NCI-H1694 treated with DMSO at 0.1 percent for 48 hours (cell line): ENCODE results near the gene C7orf57.
"Not testable (repeated sequence)": the region's sequence is repeated elsewhere in the genome, so short reads cannot be mapped to it uniquely, and the experiment has no call there.

Source experiments
- DNase-seq: peaks from one replicate; lab custom pipeline; 2025; lab: John Stamatoyannopoulos, UW

Gene C7orf57

DNA sequence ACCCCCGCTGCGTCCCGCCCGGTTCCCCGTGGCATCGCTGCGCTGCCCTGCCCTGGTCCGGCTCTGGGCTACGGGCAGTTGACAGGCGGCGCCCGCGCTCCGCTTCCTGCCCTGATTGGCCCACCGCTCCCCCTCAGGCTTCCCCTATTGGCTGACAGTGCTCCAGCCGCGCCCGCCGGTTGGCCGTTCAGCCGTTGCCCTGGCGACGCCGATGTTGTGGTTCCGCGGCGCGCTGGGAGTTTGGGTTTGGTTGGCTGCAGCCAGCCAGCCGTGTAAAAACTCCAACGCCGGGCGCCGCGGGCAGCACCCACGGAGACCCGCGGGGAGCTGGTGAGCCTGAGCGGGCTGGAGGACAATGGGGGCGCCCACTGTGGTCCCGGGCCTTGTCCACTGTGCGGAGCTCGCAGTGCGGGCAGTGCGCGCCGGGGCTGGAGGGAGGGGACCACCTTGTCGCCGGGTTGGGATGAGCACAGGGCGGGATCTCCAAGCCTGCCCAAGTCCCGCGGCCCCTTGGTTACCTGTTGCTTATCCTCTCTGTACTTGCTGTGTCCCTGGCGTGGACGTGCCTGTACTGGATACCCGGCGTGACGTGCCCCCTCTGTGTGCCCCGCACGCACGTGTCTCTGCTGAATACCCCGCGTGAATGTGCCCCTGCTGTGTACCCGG lies at the start of gene C7orf57:
Gene C7orf57 (plus strand): TSS at position 243 of the 666 bp plus-strand sequence. CDS start 766 bp downstream, outside the sequence.
- DNase-seq = no peak

DNA sequence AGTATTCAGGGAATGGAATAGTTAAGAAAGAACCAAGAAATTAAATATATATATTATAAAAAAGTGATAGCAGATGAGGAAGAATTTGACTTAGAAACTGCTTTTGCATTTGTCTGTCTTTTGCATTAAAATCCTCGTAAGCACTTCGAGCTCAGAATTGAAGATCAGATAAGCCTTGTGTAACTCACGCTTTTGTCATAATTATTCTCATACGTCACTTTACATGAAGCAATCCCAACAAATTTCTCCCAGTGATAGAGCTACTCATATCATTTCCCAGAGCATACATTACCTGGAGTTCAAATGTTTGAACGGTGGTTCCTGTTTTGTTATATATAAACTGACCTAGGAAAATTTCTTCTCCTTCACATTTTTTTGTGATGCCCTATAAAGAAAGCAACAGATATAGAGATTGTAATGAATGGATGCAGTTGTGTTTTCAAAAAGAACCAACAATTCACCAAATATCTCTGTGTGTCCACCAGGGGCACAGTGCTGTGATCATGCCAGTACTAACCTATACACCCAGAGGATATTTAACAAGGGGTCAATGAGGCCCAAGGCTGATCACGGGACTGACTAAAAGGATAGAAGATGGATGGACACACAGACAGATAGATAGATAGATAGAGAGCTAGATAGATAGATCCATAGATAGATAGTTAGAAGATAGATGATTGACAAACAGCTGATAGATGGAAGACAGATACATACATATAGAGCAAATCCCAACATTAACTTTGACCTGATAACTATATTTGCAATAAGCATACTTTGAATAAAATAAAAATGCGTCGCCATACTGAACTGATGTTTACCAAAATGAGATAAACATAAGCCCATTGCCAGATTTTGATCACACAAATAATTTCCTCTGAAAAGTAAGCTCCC lies 46.6 kb upstream of the C7orf57 start:
- no peak for DNase-seq

GRCh38 chr7:47989607-47990400 lies 45.5 kb upstream of the C7orf57 start:
- DNase-seq = not testable (repeated sequence)

DNA sequence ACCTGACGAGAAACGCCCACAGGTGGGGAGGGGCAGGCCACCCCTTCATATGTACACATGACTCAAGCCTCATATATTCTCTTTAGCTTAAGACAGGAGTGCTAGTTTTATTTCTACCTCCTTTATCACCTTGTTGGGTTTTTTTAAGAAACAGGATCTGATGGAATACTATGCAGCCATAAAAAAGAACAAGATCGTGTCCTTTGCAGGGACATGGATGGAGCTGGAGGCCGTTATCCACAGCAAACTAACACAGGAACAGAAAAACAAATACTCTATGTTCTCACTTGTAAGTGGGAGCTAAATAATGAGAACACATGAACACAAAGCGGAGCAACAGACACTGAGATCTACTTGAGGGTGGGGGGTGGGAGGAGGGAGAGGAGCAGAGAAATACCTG lies 44.8 kb upstream of the C7orf57 start:
- DNase-seq = no peak

GRCh38 chr7:47991270-47991669 lies 44.1 kb upstream of the C7orf57 start:
- no peak for DNase-seq

DNA sequence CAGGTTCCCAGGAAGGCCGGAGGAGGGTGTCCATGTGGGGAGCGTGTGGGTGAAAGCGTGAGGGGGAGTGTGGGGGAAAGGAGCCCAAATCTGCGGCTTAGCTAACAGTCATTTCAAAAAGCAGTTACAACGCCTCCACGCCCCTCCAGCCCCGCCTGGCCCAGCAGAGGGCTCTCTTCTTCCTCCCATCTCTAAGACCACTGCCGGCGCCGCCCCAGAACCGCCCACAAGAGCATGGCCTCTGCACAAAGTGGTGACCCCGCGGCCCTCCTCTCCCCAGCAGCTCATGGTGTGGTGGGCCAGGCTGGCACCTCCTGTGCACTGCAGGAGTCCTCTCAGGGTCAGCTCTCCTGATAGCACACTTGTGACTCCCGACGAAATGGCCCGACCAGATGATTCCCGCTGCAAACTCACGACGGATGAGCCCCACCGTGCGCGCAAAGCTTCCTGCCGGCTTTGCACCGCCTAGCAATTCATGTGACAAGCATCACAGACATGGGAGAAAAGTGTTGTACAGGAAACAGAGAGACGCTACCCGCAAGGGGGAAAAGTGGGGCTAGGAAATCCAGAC lies 43.5 kb upstream of the C7orf57 start:
- DNase-seq = peak; percentile 13

- no peak for DNase-seq
Measured at GRCh38 chr7:47992446-47992845, 42.9 kb upstream of the C7orf57 start.

DNA sequence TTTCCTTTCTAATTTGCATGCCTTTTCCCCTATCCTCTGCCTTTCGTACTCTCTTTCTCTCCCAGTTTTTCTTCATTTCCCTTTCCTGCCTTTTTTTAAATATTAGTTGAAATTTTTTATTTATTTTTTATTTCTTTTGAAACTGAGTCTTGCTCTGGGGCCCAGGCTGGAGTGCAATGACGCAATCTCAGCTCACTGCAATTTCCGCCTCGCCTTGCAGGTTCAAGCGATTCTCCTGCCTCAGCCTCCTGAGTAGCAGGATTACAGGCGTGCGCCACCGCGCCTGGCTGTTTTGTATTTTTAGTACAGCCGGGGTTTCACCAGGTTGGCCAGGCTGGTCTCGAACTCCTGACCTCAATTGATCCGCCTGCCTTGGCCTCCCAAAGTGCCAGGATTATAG lies 35.9 kb upstream of the C7orf57 start:
- DNase-seq = no peak

- DNase-seq = not testable (repeated sequence)
Measured at GRCh38 chr7:48000164-48000563, 35.2 kb upstream of the C7orf57 start.

DNA sequence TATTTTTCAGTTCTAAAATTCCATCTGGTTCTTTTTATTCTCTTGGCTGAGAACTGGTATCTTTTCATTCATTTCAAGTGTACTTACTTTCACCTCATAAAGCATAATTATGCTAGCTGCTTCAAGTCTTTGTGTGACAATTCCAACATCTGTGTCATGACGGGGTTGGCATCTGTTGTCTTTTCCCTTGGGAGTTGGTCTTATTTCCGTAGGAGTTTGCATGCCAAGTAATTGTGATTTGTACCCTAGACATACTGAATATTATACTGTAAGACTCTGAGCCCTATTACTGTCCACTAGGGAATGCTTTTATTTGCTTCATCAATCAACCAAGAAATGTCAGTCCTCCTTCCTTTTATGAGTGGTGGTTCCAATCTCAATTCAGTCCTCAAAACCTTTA lies 31.3 kb upstream of the C7orf57 start:
- DNase-seq = peak; percentile 46

GRCh38 chr7:48004638-48005037 lies 30.7 kb upstream of the C7orf57 start:
- no peak for DNase-seq

DNA sequence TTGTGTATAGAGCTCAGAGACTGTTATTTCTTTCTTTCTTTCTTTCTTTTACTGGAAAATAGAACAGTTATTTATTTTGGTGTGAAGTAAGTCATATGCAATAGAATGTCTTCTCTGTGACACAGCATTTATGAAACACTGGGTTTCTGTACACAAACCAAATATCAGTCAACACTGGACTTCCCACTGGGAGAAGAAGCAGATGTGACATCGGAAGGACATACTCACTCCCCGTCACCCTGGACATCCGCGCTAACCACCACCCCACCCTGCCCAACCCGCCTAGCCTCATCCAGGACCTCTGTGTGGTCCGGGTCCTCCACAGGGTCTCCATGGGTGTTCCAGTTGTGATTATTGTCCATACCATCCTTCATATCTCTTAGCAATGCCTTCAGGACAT lies 28.5 kb upstream of the C7orf57 start:
- no peak for DNase-seq

- DNase-seq = no peak
Measured at GRCh38 chr7:48009257-48009656, 26.1 kb upstream of the C7orf57 start.

- no peak for DNase-seq
Measured at GRCh38 chr7:48009954-48010353, 25.4 kb upstream of the C7orf57 start.

DNA sequence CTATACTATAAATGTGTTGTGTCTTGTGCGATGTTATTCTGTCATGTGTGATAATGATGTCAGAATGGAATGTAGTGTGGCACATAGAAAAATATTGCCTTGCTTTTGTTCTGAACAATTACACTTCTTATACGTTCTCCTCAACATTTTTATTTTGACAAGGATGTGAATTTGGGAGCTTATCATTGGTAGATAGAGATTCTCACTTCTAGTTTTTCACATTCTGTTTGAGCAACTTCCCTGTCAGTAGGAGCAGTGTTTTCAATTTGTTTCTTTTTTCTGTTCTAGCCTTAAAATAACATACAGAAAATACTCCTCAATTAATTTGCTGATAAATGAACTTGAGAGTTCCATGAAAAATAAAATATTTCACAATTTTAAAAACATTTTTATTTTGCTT lies 24.0 kb upstream of the C7orf57 start:
- DNase-seq = no peak

DNA sequence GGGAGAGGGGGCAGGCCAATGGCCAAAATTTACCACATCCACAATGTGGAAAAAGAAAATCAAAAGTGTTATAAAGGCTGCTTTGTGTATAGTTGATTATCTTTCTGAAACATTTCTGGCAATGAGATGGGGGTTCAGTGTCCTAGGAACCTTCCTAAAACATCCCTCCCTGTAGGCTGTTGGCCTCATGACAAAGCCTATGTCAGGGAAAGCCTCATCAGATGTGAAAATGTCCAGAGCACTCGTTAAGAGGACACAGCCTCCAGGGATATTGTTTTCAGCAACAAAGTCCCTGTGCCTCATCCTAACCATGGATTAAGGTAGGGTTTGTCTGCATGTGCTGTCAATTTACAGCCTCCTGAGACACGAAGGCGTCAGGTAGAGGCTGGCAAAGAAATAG lies 23.4 kb upstream of the C7orf57 start:
- no peak for DNase-seq

DNA sequence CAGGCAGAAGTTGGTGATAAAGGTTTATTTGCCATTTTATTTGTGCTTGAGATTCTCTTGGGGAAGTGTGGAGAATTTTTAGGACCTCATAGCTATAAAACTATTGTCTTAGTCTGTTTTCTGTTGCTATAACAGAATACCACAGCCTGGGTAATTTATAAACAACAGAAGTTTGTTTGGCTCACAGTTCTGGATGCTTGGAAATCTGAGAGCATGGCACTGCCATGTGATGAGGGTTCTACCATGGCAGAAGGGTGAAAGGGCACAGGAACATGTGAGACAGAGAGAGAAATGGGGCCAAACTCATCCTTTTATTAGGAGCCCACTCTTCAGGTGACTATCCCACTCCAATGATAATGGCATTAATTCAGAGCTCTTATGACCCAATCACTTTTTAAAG lies 18.7 kb upstream of the C7orf57 start:
- DNase-seq = no peak

DNA sequence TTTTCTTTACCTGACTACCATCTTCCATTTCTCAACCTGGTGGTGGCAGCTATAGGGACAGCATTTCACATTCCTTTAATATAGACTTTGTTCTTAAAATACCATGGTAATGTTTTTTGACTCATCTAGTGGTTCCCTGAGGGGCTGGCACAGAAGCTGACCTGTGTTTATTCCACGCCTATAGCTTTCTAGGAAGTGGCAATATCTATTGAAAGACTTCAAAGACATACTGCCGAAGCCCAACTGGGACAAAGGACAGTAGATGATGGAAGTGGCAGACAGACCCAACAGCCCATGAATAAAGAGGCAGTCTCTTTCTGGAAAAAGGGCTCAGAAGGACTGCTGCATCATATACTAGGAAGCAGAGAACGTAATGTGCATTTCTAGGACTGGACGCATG lies 17.7 kb upstream of the C7orf57 start:
- no peak for DNase-seq

GRCh38 chr7:48025624-48026023 lies 9.7 kb upstream of the C7orf57 start:
- no peak for DNase-seq

GRCh38 chr7:48028938-48029337 lies 6.4 kb upstream of the C7orf57 start, which contains the start of gene SUN3:
TSS of gene SUN3 (minus strand) at chr7:48029107. CDS start at chr7:48028938, 169 bp downstream.
- no peak for DNase-seq

- no peak for DNase-seq
Measured at GRCh38 chr7:48031111-48031510, 4.2 kb upstream of the C7orf57 start.

DNA sequence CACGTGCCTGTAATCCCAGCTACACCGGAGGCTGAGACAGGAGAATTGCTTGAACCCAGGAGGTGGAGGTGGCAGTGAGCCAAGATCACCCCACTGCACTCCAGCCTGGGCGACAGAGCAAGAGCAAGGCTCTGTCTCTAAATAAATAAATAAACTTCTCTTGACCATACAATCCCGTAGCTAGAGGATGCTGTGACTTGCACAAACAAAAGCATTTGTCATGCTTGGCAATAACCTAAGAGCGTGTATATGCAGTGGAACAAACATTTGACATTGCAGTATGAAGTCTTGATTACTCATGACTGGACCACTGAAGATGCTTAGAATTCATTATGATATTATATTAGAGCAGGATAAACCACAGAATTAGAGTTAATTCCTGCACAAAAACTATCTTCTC lies 1.4 kb upstream of the C7orf57 start:
- DNase-seq = no peak
